Left lung (tissue), 10 donors: Measurements from ENCODE around the gene RPS27L. TPM values are rescaled to one million over a fixed set of nuclear protein-coding genes. Genes with fewer than 3 reads are reported as not detected.

Source experiments
- ATAC-seq: fragments of 200-7000 bp; cut with Tn5 transposase; one replicate; pipeline ENCODE4 v1.9.1; 2020; ENCODE audit warnings: moderate library complexity
- DNase-seq, 4 donors: peaks; one replicate each; pipeline ENCODE4 v3.0.0-alpha.2; 2013 to 2020
- H3K27ac ChIP-seq, 2 donors: fragments of 200-600 bp; sonication (generic) in 1 of 2; one replicate each; pipeline versions ENCODE4 v1.5.0 to v1.8.0; 2020 to 2021
- H3K27me3 ChIP-seq, 2 donors: fragments of 200-600 bp; sonication (generic) in 1 of 2; one replicate each; pipeline versions ENCODE4 v1.5.0 to v1.8.0; 2020 to 2021
- H3K36me3 ChIP-seq, 2 donors: fragments of 200-600 bp; sonication (generic) in 1 of 2; one replicate each; pipeline versions ENCODE4 v1.5.0 to v1.8.0; 2020 to 2021
- H3K4me1 ChIP-seq, 2 donors: fragments of 200-600 bp; one replicate each; pipeline ENCODE4 v1.8.0; 2021
- H3K4me3 ChIP-seq, 2 donors: fragments of 200-600 bp; sonication (generic) in 1 of 2; one replicate each; pipeline versions ENCODE4 v1.5.0 to v1.8.0; 2020 to 2021; ENCODE audit warnings: mild to moderate bottlenecking in 1 of 2
- H3K9me3 ChIP-seq, 2 donors: fragments of 200-600 bp; sonication (generic) in 1 of 2; one replicate each; pipeline versions ENCODE4 v1.5.0 to v1.8.0; 2020 to 2021
- CTCF ChIP-seq, 2 donors: fragments of 200-600 bp; sonication (generic) in 1 of 2; IDR thresholded peaks; one replicate each; pipeline versions ENCODE4 v1.5.0 to v1.8.0; 2021; ENCODE audit warnings: antibody characterized with exemption in 2 of 2
- intact Hi-C, 2 donors: fragments of 100-400 bp; cut with DNase I; formaldehyde crosslinking; loops; one replicate each; pipeline versions ENCODE4 v1.11.2 to v1.14.2; 2022
- polyA plus RNA-seq, 6 donors: library from polyadenylated mRNA; unstranded; fragments of 120-200 nt; gene quantifications; one replicate each; pipeline ENCODE4 v1.2.1, GENCODE V29; 2013; ENCODE audit not compliant: insufficient read length in 6 of 6
- total RNA-seq, 2 donors: library from RNA; stranded (reverse); fragmentation: NEBNext Ultra II Directional; extraction: Animal tissue kit (Norgen Biotek cat#: 25700); gene quantifications; one replicate each; pipeline ENCODE4 v1.2.1, GENCODE V29; 2021
- donor health status: DM: no; HTN: yes; CAD: no.
- donor health status: DM: no; HTN: no; CAD: no.

The RPS27L gene
- total and polyA plus RNA-seq, 8 donors = 74.8 to 242 (median 82.7) TPM

GRCh38 chr15:63166219-63166618, 8.9 kb upstream of the RPS27L start:
- H3K9me3 ChIP-seq = no peaks in the 10 kb centered on the region
- H3K27ac ChIP-seq = no peak overlapping the region
- no peaks in the 10 kb centered on the region for H3K4me1 ChIP-seq
- no peaks in the 10 kb centered on the region for H3K36me3 ChIP-seq
- intact Hi-C loops = no loop called here
- no peaks in the 10 kb centered on the region for H3K27me3 ChIP-seq
- H3K4me3 ChIP-seq = no peak overlapping the region
- ATAC-seq (peak; percentile 59), DNase-seq (no peak)
- no peak for TF ChIP-seq CTCF (IDR thresholded peaks at IDR 0.05)

GRCh38 chr15:63165166-63165859, 8.0 kb upstream of the RPS27L start:
- intact Hi-C loops = no loop called here

GRCh38 chr15:63163217-63163616, 5.9 kb upstream of the RPS27L start:
- no peak for DNase-seq
- Histone ChIP-seq H3K9me3 (no peaks in the 10 kb centered on the region), H3K4me3 (no peak overlapping the region), H3K27ac (no peak overlapping the region), H3K4me1 (peaks cover 0 to 5% of the 10 kb centered on the region in 2 donors), H3K27me3 (no peaks in the 10 kb centered on the region), H3K36me3 (no peaks in the 10 kb centered on the region)
- TF ChIP-seq CTCF (IDR thresholded peaks at IDR 0.05) = no peak
- intact Hi-C loops = no loop called here
- ATAC-seq = no peak

More at GRCh38 chr15:63165166-63165859, 8.0 kb upstream of the RPS27L start:
- Histone ChIP-seq H3K4me3 (no peak overlapping the region), H3K9me3 (no peaks in the 10 kb centered on the region), H3K27me3 (no peaks in the 10 kb centered on the region), H3K36me3 (no peaks in the 10 kb centered on the region), H3K4me1 (no peaks in the 10 kb centered on the region), H3K27ac (no peak overlapping the region)
- no peak for TF ChIP-seq CTCF (IDR thresholded peaks at IDR 0.05)
- no peak for ATAC-seq
- no peak for DNase-seq

- DNase-seq (no peak), ATAC-seq (no peak)
- peaks cover 4 to 16% of the 10 kb centered on the region in 2 donors for H3K4me1 ChIP-seq
- H3K4me3 ChIP-seq = no peak overlapping the region
- H3K27ac ChIP-seq = no peak overlapping the region
- intact Hi-C loops = no loop called here
- no peaks in the 10 kb centered on the region for H3K9me3 ChIP-seq
- H3K27me3 ChIP-seq = no peaks in the 10 kb centered on the region
- H3K36me3 ChIP-seq = no peaks in the 10 kb centered on the region
- no peak for TF ChIP-seq CTCF (IDR thresholded peaks at IDR 0.05)
These were observed 3.4 kb upstream of the RPS27L start for GRCh38 chr15:63160638-63161037.

GRCh38 chr15:63157891-63158431, 684 bp upstream of the RPS27L start:
- peak; percentile 53 for ATAC-seq
- H3K27ac ChIP-seq = peak overlapping the region; percentile 96 to 99
- peak in 1 of 2 donors; percentile 20 for TF ChIP-seq CTCF (IDR thresholded peaks at IDR 0.05)
- peaks cover 16 to 35% of the 10 kb centered on the region in 2 donors for H3K4me1 ChIP-seq
- DNase-seq = peak in 3 of 4 donors; percentile 62 to 82 (median 69)
- intact Hi-C loops = no loop called here
- no peaks in the 10 kb centered on the region for H3K27me3 ChIP-seq
- peak overlapping the region; percentile 68 to 83 for H3K4me3 ChIP-seq
- no peaks in the 10 kb centered on the region for H3K9me3 ChIP-seq
- H3K36me3 ChIP-seq = peaks cover 0 to 21% of the 10 kb centered on the region in 2 donors
